A549 (cell line): ENCODE data around the gene TMEM115.

Experiments
- BHLHE40 ChIP-seq: IDR thresholded peaks from 2 replicates; pipeline ENCODE4 v1.6.1; 2012; ENCODE audit warnings: low read depth, low read length, inconsistent platforms
- CEBPB ChIP-seq, 2 experiments: fragments of >200 bp in 1 of 2; sonication (Bioruptor Twin) in 1 of 2; formaldehyde crosslinking in 1 of 2; IDR thresholded peaks; 2 replicates each; pipeline ENCODE4 v1.6.1; 2012 to 2016
- HDAC2 ChIP-seq: fragments of 200-600 bp; sonication (generic); IDR thresholded peaks from 2 replicates; pipeline ENCODE4 v1.6.1; 2016
- JUNB ChIP-seq: fragments of >200 bp; sonication (Bioruptor Twin); formaldehyde crosslinking; IDR thresholded peaks from 2 replicates; pipeline ENCODE4 v1.6.1; 2016
- MYC ChIP-seq: IDR thresholded peaks from 2 replicates; pipeline ENCODE4 v1.6.1; 2012; ENCODE audit warnings: mild to moderate bottlenecking, inconsistent platforms, low read length, improper control_type of control experiment, borderline replicate concordance
- POLR2A ChIP-seq: IDR thresholded peaks from 2 replicates; pipeline ENCODE4 v1.6.1; 2012; ENCODE audit warnings: mild to moderate bottlenecking, low read length
- RAD21 ChIP-seq, 2 experiments: fragments of >200 bp in 1 of 2; sonication (Bioruptor Twin) in 1 of 2; formaldehyde crosslinking in 1 of 2; IDR thresholded peaks in 1 of 2; conservative IDR thresholded peaks in 1 of 2; 2 replicates in 1 of 2; 3 replicates in 1 of 2; pipeline ENCODE4 v1.6.1; 2012 to 2018; ENCODE audit warnings: inconsistent platforms in 1 of 2
- RFX5 ChIP-seq: fragments of 450-650 bp; IDR thresholded peaks from 2 replicates; pipeline ENCODE4 v1.7.1; 2014; ENCODE audit warnings: antibody characterized with exemption, mild to moderate bottlenecking, moderate library complexity
- TF ChIP-seq, protein P1 (sequence below): fragments of >200 bp; sonication (Bioruptor Twin); formaldehyde crosslinking; IDR thresholded peaks from 3 replicates; pipeline ENCODE4 v1.5.1; 2016
- TF ChIP-seq, protein P2 (sequence below): IDR thresholded peaks from 2 replicates; pipeline ENCODE4 v1.6.1; 2012

DNA sequence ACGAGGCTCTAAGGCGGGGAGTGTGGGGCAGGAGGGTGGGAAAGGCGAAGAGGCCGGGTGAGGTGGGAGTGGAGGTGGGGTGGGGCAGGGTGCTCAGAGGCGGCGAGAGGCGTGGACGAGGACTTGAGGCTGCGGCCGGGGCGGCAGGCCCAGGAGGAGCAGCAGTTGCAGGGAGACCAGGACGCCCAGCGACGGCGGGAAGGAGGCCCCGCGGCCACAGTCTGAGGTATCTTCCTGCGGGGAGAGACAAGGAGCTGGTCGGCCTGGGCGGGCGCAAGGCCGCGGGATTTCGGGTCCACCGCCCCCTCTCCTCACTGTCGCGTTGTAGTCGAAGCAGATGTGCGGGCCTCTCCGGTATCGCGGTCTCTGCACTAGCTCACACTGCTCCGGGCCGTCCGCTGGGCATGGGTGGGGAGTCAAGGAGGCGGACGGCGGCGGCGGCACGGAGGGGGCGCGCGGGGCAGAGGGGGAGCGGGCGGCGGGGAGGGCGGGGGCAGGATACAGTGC lies 5.3 kb upstream of the TMEM115 start:
- TF ChIP-seq, protein P1, sequence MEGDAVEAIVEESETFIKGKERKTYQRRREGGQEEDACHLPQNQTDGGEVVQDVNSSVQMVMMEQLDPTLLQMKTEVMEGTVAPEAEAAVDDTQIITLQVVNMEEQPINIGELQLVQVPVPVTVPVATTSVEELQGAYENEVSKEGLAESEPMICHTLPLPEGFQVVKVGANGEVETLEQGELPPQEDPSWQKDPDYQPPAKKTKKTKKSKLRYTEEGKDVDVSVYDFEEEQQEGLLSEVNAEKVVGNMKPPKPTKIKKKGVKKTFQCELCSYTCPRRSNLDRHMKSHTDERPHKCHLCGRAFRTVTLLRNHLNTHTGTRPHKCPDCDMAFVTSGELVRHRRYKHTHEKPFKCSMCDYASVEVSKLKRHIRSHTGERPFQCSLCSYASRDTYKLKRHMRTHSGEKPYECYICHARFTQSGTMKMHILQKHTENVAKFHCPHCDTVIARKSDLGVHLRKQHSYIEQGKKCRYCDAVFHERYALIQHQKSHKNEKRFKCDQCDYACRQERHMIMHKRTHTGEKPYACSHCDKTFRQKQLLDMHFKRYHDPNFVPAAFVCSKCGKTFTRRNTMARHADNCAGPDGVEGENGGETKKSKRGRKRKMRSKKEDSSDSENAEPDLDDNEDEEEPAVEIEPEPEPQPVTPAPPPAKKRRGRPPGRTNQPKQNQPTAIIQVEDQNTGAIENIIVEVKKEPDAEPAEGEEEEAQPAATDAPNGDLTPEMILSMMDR, result no peak
- TF ChIP-seq POLR2A (no peak), BHLHE40 (no peak), RFX5 (no peak), RAD21 (conservative IDR thresholded peaks at IDR 0.05 in 1 of 2, IDR thresholded peaks at IDR 0.05 in 1 of 2) (no peak), CEBPB (IDR thresholded peaks at IDR 0.05) (no peak), MYC (no peak), HDAC2 (no peak), JUNB (no peak)
- TF ChIP-seq, protein P2, sequence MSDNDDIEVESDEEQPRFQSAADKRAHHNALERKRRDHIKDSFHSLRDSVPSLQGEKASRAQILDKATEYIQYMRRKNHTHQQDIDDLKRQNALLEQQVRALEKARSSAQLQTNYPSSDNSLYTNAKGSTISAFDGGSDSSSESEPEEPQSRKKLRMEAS, result no peak
